Spleen (tissue), 7 donors: ENCODE measurements around the gene TRAPPC6A.

Experiments
- CTCF ChIP-seq, 11 experiments: fragments of 200-600 bp in 7 of 11; fragments of 450-650 bp in 4 of 11; sonication (generic) in 4 of 11; IDR thresholded peaks in 8 of 11; conservative IDR thresholded peaks in 3 of 11; 1 replicate in 7 of 11; 2 replicates in 4 of 11; pipeline versions ENCODE4 v1.4.0 to v1.8.0; 2016 to 2021; ENCODE audit warnings: antibody characterized with exemption in 11 of 11, inconsistent platforms in 4 of 11, mild to moderate bottlenecking in 1 of 11
- POLR2A ChIP-seq, 3 donors: fragments of 450-650 bp; IDR thresholded peaks; one replicate each; pipeline ENCODE4 v1.5.1; 2017; ENCODE audit warnings: antibody characterized with exemption in 3 of 3, mild to moderate bottlenecking in 1 of 3
- POLR2AphosphoS5 ChIP-seq, 3 donors: sonication (generic); formaldehyde crosslinking; IDR thresholded peaks; one replicate each; pipeline ENCODE4 v1.5.1; 2017; ENCODE audit warnings: antibody characterized with exemption in 3 of 3
- donor health status: DM: no; HTN: no; CAD: no; lungs with moderate emphysema.
- donor health status: DM: no; HTN: no; CAD: no.
- donor health status: DM: no; HTN: no; CAD: no.

DNA sequence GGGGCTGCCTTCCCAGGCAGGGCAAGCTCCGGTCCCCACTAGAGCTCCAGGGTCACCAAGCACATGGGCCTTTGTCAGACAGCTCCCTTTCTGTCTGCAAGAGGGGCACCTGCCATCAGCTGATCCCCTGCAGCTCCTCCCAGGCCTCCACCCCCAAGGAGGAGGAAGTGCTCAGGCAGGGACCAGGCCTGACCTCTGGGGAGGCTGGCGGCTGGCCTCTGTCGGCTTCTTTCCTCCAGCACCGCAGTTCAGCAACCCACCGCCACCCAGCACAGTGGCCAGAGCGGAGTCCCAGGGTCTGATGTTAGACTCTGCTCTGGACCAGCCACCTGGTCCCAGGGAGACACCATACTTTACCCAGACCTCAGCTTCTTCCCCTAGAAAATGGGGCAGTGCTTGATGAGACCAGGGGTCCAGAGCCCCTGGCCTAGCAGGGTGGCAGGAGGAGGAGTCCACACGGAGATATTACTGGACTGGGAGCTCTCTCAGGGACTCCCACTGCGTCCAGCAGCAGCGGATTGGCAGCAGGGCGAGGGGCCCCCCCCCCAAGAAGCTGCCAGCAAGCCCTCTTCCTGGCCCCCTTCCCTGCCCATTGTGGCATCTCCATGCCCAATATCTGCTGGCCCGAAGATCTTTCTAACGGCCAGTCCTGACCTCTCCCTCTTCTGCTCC, 41.4 kb downstream of the TRAPPC6A start:
- TF ChIP-seq CTCF (IDR thresholded peaks at IDR 0.05 in 8 of 11, conservative IDR thresholded peaks at IDR 0.05 in 3 of 11) (no peak), POLR2A (IDR thresholded peaks at IDR 0.05) (no peak), POLR2AphosphoS5 (IDR thresholded peaks at IDR 0.05) (no peak)
